ENCODE data around the gene MISP. TPM values are rescaled to one million over a fixed set of nuclear protein-coding genes. Genes with fewer than 3 reads are reported as not detected.

The MISP gene
- total and polyA plus RNA-seq, 10 of the 15 experiments (the other 5 are each of a cell fraction or from before 2014, with no cell fraction given), result not detected

DNA sequence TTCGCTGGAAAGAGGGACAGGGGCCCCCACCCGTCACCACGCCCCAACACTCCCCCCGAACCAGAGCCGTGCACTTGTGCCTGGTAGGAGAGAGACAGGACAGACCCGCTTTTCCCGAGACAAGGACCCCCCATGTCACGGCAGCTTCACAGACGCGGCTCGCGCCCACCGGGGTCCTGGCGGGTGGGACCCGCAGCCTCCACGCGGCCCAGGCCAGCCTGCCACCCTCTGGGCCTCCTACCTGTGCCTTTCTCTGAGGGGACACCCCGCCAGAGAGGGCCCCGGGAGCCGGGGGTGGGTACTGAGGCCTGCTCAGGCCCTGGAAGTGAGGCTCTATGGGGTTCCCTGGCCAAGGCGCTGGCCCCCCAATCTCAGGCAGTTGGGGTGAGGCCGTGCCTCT is 4.0 kb upstream of the MISP start:
- RAD21 ChIA-PET (ENCODE audit: unreplicated experiment), result no interaction called here
- Histone ChIP-seq H3K79me2 (ENCODE audit: control insufficient read depth, insufficient read depth, low read length) (no peaks in the 10 kb centered on the region), H3K4me3 (no peak overlapping the region), H2AFZ (ENCODE audit: control insufficient read depth, low read depth, low read length) (no peak overlapping the region), H3K27me3 (replicated peaks in 1 of 2; ENCODE audit: control insufficient read depth in 2 of 2, insufficient read depth in 2 of 2, low read length in 1 of 2) (no peaks in the 10 kb centered on the region), H3K36me3 (ENCODE audit: control insufficient read depth in 2 of 2, insufficient read depth in 2 of 2, low read length in 1 of 2) (no peaks in the 10 kb centered on the region), H3K4me2 (ENCODE audit: control insufficient read depth, insufficient read depth) (no peak overlapping the region), H3K4me1 (ENCODE audit: control insufficient read depth, insufficient read depth, low read length) (no peaks in the 10 kb centered on the region), H3K9me3 (replicated peaks; ENCODE audit: control insufficient read depth, insufficient read depth, low read length) (no peaks in the 10 kb centered on the region; the same call in 2 of the 3 replicates), H3K9ac (ENCODE audit: control insufficient read depth, insufficient read depth, low read length) (no peak overlapping the region), H3K27ac (ENCODE audit: control insufficient read depth, insufficient read depth) (no peak overlapping the region), H4K20me1 (ENCODE audit: control insufficient read depth, insufficient read depth) (no peaks in the 10 kb centered on the region)
- POLR2A ChIA-PET, result no interaction called here
- DNase-seq (ENCODE audit: low read depth, low spot score), result no peak
- CTCF ChIA-PET, result no interaction called here
- no peak for ATAC-seq
- intact Hi-C loops (cut with micrococcal nuclease; ENCODE audit: unreplicated experiment), result no loop called here
- 81% methylated on average over 22 of the region's 22 CpGs for WGBS (ENCODE audit: insufficient coverage, insufficient replicate concordance, low lambda C conversion rate, missing lambda C conversion rate)
- FAIRE-seq, result no peak
- no TSS peak for BruUV-seq (replicated peaks)
- TF ChIP-seq NFIC (IDR thresholded peaks at IDR 0.05; ENCODE audit: low read depth, low read length) (no peak), IRF4 (IDR thresholded peaks at IDR 0.05; ENCODE audit: low read depth, low read length) (no peak)
- in situ Hi-C loops (cut with MboI), result no loop called here
- SMC1A ChIA-PET (ENCODE audit: uncharacterized antibody, unreplicated experiment), result no interaction called here

DNA sequence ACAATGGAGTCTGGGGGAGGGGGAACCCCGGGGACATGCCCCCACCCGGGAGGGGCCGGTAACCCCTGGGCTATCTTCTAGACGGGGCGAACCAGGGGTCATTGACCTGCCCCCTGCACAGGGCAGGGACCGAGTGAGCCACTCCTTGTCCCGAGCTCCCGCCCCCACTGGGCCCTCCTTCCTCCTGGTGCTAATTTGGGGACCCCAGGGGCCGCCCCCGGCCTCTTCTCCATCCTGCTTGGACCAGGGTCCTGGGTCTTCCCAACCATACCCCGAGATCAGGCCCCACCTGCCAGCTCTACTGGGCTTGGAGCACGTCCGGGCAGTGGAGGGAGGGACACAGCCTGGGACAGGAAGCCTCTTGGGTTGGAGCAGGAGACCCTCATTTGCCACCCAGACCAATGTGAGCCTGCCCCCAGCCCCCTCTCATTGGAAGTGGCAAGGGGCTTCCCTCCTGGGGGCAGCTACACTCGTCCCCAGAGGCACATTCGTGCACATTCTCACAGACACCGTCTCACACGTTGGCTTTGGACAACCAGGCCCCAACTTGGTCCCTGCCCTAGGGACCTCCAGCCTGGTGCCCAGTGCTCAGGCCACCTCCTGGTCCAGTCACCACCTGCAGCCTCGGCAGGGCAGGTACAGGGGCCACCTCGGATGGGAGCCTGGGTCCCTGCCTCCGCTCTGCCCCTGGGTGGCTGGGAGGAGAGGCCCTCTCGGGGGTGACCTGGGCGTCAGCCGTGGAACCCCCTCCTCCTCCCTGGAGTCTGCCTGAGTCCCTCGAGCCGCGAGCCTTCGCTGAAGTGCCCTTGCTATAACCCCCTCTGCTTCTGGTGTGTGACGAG is 3.3 kb upstream of the MISP start:
- Histone ChIP-seq H3K4me2 (ENCODE audit: control insufficient read depth, insufficient read depth) (no peak overlapping the region), H3K9ac (ENCODE audit: control insufficient read depth, insufficient read depth, low read length) (no peak overlapping the region), H3K4me3 (no peak overlapping the region), H3K79me2 (ENCODE audit: control insufficient read depth, insufficient read depth, low read length) (no peaks in the 10 kb centered on the region), H3K27ac (ENCODE audit: control insufficient read depth, insufficient read depth) (no peak overlapping the region), H2AFZ (ENCODE audit: control insufficient read depth, low read depth, low read length) (no peak overlapping the region), H3K27me3 (replicated peaks in 1 of 2; ENCODE audit: control insufficient read depth in 2 of 2, insufficient read depth in 2 of 2, low read length in 1 of 2) (no peaks in the 10 kb centered on the region), H4K20me1 (ENCODE audit: control insufficient read depth, insufficient read depth) (no peaks in the 10 kb centered on the region), H3K4me1 (ENCODE audit: control insufficient read depth, insufficient read depth, low read length) (no peaks in the 10 kb centered on the region), H3K9me3 (replicated peaks; ENCODE audit: control insufficient read depth, insufficient read depth, low read length) (no peaks in the 10 kb centered on the region; the same call in 2 of the 3 replicates), H3K36me3 (ENCODE audit: control insufficient read depth in 2 of 2, insufficient read depth in 2 of 2, low read length in 1 of 2) (no peaks in the 10 kb centered on the region)
- no peak for DNase-seq (ENCODE audit: low read depth, low spot score)
- BruUV-seq (replicated peaks), result no TSS peak
- RAD21 ChIA-PET (ENCODE audit: unreplicated experiment), result no interaction called here
- in situ Hi-C loops (cut with MboI) (no loop called here), intact Hi-C loops (cut with micrococcal nuclease; ENCODE audit: unreplicated experiment) (no loop called here)
- no peak for ATAC-seq
- SMC1A ChIA-PET (ENCODE audit: uncharacterized antibody, unreplicated experiment), result no interaction called here
- FAIRE-seq, result no peak
- CTCF ChIA-PET, result no interaction called here
- 72% methylated on average over 26 of the region's 28 CpGs for WGBS (ENCODE audit: insufficient coverage, insufficient replicate concordance, low lambda C conversion rate, missing lambda C conversion rate)
- POLR2A ChIA-PET, result no interaction called here
- no peak for TF ChIP-seq IKZF1 (conservative IDR thresholded peaks at IDR 0.05)
- TF ChIP-seq YY1 (IDR thresholded peaks at IDR 0.05; ENCODE audit: low read depth, low read length), result no peak
- TF ChIP-seq, protein P1, sequence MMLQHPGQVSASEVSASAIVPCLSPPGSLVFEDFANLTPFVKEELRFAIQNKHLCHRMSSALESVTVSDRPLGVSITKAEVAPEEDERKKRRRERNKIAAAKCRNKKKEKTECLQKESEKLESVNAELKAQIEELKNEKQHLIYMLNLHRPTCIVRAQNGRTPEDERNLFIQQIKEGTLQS (IDR thresholded peaks at IDR 0.05; ENCODE audit: borderline replicate concordance, extremely low read depth, low read depth, low read length), result no peak
- TF ChIP-seq, protein P2, sequence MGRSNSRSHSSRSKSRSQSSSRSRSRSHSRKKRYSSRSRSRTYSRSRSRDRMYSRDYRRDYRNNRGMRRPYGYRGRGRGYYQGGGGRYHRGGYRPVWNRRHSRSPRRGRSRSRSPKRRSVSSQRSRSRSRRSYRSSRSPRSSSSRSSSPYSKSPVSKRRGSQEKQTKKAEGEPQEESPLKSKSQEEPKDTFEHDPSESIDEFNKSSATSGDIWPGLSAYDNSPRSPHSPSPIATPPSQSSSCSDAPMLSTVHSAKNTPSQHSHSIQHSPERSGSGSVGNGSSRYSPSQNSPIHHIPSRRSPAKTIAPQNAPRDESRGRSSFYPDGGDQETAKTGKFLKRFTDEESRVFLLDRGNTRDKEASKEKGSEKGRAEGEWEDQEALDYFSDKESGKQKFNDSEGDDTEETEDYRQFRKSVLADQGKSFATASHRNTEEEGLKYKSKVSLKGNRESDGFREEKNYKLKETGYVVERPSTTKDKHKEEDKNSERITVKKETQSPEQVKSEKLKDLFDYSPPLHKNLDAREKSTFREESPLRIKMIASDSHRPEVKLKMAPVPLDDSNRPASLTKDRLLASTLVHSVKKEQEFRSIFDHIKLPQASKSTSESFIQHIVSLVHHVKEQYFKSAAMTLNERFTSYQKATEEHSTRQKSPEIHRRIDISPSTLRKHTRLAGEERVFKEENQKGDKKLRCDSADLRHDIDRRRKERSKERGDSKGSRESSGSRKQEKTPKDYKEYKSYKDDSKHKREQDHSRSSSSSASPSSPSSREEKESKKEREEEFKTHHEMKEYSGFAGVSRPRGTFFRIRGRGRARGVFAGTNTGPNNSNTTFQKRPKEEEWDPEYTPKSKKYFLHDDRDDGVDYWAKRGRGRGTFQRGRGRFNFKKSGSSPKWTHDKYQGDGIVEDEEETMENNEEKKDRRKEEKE (IDR thresholded peaks at IDR 0.05), result no peak
- TF ChIP-seq, protein P3, sequence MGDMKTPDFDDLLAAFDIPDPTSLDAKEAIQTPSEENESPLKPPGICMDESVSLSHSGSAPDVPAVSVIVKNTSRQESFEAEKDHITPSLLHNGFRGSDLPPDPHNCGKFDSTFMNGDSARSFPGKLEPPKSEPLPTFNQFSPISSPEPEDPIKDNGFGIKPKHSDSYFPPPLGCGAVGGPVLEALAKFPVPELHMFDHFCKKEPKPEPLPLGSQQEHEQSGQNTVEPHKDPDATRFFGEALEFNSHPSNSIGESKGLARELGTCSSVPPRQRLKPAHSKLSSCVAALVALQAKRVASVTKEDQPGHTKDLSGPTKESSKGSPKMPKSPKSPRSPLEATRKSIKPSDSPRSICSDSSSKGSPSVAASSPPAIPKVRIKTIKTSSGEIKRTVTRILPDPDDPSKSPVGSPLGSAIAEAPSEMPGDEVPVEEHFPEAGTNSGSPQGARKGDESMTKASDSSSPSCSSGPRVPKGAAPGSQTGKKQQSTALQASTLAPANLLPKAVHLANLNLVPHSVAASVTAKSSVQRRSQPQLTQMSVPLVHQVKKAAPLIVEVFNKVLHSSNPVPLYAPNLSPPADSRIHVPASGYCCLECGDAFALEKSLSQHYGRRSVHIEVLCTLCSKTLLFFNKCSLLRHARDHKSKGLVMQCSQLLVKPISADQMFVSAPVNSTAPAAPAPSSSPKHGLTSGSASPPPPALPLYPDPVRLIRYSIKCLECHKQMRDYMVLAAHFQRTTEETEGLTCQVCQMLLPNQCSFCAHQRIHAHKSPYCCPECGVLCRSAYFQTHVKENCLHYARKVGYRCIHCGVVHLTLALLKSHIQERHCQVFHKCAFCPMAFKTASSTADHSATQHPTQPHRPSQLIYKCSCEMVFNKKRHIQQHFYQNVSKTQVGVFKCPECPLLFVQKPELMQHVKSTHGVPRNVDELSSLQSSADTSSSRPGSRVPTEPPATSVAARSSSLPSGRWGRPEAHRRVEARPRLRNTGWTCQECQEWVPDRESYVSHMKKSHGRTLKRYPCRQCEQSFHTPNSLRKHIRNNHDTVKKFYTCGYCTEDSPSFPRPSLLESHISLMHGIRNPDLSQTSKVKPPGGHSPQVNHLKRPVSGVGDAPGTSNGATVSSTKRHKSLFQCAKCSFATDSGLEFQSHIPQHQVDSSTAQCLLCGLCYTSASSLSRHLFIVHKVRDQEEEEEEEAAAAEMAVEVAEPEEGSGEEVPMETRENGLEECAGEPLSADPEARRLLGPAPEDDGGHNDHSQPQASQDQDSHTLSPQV (IDR thresholded peaks at IDR 0.05), result no peak

All from GM12878 (cell line).